DMS53 treated with DMSO at 0.1 percent for 48 hours (cell line): ENCODE results near the gene GRID1.
A peak's percentile ranks its signal among the peaks of the same experiment; 100 is the strongest.

Source experiments
- DNase-seq: peaks from one replicate; lab custom pipeline; 2025; ENCODE audit not compliant: unreplicated experiment; lab: John Stamatoyannopoulos, UW

The GRID1 gene

GRCh38 chr10:86153751-86154150 lies 212.8 kb downstream of the GRID1 start:
- DNase-seq, result no peak

DNA sequence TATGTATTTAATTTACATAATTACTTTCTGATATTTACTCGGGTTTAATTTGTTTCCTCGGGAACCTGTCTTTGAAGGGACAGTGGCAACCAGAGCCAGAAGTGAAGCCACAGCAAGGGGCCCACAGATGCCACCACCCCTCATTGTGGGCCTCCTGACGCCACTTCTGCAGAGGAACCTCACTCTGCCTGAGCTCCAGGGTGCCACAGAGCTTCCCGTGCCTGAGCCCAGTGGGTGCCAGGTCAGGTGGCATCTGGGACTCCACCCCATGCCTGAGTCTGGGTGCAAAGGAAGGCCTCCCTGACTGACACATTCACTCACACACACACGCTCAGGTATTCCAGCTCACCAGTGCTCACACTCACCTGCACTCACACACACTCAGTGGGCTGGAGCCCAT lies 213.7 kb downstream of the GRID1 start:
- DNase-seq, result no peak

DNA sequence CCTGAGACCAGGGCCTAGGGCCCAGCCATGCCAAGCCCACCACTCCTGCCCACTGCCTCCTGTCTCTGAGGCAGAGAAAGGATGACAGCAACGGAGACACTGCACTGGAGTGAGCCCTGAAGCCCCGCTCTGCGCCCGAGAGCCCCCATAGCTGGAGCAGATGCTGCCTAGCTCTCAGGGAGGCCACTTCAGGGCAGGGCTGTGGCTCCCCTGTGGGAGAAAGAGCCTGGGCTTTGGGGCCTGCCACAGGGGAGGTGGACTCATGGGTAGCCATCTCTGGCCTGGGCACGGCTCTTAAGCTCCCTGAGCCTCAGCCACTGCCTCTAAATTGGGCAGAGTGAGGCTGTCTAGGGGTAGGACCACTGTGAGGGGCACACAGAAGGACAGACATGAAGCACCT lies 214.2 kb downstream of the GRID1 start:
- no peak for DNase-seq

DNA sequence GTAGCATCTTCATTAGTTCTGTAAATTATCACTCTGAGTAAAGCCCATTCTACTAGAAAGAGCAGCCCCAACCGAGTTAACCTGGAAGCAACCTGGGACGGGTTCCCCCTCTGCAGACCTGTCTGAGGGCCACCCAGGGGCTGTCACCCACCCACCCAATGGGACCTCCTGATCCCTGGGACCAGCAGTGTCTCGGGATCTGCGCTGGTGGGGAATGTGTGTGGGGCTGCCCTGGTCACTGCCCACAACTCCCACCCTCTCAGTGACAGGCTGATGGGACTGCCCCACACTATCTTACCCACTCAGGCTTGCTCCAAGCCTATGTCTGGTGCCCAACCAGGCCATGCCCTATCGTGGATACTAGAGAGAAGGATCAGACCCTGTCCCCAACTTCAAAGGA lies 215.0 kb downstream of the GRID1 start:
- DNase-seq, result no peak

- DNase-seq, result no peak
Observed at GRCh38 chr10:86149257-86149656, 217.3 kb downstream of the GRID1 start.

- no peak for DNase-seq
Observed at GRCh38 chr10:86148117-86148516, 218.5 kb downstream of the GRID1 start.

DNA sequence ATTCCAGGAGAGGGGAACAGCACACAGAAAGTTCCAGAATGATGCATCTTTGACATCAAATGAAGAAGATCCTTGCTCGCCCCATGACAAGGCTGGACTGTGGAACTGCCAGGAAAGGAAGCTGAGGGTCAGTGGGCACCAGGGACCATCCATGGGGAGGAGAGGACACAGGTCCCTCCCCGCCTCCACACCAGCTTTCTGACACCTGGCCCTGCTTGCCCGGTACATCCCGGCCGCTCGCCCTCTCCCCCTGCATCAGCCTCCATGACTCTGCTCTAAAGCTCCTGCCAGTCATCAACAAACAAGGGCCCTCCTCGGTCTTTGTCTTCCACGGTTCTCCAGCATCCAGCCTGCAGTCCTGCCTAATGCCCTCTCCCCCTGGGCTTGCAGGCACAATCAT lies 222.3 kb downstream of the GRID1 start:
- no peak for DNase-seq

DNA sequence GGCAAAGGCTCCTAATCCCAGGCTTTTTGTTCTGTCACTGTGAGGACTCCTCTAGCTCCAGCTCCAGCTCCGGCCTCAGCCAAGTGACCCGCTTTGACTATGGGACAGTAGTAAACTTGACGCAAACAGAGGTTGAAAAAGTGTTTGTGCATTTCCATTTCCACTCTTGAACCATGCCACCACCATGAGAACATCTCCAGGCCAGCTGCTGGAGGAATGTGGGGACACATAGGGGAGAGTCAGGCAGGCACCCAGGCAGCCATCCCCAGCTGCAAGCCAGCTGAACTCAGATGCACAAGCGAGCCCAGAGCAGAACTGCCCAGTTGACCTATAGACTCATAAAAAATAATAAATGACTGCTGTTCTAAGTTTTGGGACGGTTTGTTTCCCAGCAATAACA lies 224.7 kb downstream of the GRID1 start:
- DNase-seq, result no peak

GRCh38 chr10:86139066-86139657 lies 227.4 kb downstream of the GRID1 start:
- peak; percentile 14 for DNase-seq

DNA sequence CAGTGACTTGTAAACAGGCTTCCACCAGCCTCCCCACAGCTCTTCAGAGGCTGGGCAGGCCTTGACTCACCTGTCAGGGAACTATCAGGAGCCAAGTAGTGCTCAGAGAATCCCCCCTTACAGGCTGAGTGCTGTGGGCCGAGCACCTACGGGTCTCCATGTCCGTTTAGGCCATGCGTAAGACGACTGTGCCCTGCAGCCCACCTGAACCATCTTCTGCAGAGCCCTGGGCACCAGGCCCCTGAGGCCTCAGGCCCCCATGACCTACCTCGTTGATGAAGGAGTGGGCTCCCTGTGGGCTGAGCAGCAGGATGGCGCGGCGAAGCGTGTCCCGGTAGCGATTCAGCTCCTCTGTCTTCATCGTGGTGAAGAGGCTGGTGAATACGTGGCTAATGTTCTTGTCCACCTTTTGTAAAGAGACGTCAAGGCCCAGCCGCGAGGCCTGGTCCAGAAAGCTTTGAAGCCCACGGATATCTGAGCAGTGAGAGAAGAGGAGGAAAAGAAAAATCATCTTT lies 228.0 kb downstream of the GRID1 start:
- DNase-seq, result no peak

GRCh38 chr10:86137561-86137960 lies 229.0 kb downstream of the GRID1 start:
- DNase-seq, result no peak

DNA sequence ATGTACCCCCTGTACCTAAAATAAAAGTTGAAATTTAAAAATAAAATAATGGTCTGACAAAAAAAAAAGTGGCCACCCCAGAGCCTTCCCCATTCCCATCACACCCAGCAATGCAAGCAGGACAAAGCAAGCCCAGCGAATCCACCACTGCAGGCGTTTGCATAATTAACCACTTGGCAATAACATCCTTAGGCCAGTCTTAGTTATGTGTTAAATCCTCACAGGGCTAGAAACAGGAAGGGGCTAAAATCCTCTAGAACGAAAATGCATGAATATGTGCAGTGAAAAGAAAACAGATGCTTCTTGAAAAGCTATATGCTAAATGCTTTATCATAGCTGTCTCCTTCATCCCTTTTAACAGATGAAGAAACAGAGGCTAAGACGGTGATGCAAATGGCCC lies 229.7 kb downstream of the GRID1 start:
- DNase-seq, result no peak

GRCh38 chr10:86135191-86135590 lies 231.4 kb downstream of the GRID1 start:
- DNase-seq, result no peak

- DNase-seq, result no peak
Observed at GRCh38 chr10:86130737-86131475, 235.7 kb downstream of the GRID1 start.

GRCh38 chr10:86130041-86130440 lies 236.6 kb downstream of the GRID1 start:
- no peak for DNase-seq

DNA sequence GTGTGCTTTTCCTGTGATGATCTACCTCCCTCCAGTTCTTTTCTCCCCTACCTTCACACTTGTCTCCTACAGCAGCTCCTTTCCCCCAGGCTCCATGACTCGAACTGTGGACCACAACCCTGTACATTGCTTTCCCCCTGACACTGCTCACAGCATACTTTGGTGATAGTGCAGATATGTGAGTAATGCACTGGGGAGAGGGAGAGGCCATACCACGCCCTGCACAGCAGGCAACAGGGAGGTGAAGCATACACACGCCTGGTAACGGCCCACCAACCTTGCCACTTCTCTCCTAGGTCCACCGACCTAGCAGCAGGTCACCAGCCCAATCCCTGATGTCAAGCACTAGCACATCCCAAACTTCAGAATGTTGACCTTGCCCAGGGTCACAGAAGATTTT lies 238.2 kb downstream of the GRID1 start:
- no peak for DNase-seq

DNA sequence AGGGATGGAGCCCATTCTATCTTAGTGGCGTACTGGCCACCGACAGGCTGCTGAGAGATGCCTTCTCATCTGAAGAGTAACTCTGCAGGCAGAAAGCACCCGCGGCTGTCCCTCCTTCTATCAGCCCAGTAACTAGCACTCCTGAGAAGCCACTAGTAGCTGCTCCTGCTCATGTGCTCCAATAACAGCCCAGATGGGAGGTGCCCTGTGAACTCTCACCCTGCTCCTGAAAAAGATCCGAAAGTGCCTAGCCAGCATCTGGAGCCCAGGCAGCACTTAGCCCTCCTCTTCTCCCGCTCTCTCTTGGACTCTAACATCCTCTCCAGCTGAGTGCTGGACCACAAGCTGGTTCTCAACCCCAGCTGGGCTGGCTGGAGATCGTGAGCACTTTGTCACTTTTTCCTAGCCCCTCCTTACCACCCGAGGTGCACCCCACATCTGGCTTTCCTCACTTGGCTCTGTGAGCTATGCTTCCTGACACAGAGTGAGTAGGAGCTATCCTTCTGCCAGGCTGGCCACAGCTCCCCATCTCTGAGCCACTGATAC lies 239.2 kb downstream of the GRID1 start:
- DNase-seq, result no peak

GRCh38 chr10:86124734-86125133 lies 241.9 kb downstream of the GRID1 start:
- no peak for DNase-seq

DNA sequence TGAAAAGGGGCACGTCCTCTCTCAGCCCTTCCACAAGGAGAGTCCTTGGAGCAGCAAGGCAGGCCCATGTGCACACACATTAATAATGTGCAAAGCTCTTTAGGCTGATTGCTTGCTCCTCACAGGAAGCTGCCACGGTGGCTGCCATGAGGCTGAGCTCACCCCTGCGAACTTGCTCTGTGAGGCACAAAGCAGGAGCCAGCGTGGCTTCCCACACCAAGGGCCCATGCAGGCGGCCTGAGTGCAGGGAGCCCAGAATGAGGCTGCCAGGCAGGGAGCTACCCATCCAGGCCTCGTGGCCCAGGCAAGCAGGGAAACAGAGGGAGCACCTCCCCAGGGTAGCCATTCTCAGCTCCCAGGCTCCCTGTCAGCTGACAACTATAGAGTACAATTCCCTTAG lies 242.9 kb downstream of the GRID1 start:
- no peak for DNase-seq

- DNase-seq, result no peak
Observed at GRCh38 chr10:86123304-86123703, 243.3 kb downstream of the GRID1 start.

DNA sequence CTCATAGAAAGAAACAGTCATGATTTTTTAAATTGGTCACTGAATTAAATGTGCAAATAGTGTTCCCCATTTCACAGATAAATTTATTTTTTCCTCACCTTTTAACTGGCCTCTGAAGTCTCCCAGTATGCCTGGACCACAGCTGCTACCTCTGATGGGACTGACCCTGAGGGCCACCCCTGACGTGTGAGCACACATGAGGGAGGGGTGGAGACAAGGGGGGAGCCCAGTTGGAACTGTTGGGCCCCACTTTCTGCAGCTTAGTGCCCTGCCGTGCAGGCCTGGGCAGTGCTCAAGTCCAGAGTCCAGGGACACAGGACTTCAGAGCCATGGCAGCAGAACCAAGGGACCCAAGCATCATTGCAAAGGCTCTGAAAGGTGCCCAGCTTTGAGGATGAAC lies 243.9 kb downstream of the GRID1 start:
- no peak for DNase-seq

- no peak for DNase-seq
Observed at GRCh38 chr10:86121200-86121599, 245.4 kb downstream of the GRID1 start.
